K562 (cell line): ENCODE results near the gene SYK.

Source experiments
- CCAR2 ChIP-seq: fragments of 200-400 bp; formaldehyde crosslinking; IDR thresholded peaks from 2 replicates; pipeline ENCODE4 v1.6.1; 2017; ENCODE audit warnings: mild to moderate bottlenecking, low read depth, low read length
- JUND ChIP-seq, 2 experiments: IDR thresholded peaks; 2 replicates in 1 of 2; 3 replicates in 1 of 2; pipeline ENCODE4 v1.6.1; 2011; ENCODE audit warnings: borderline replicate concordance in 2 of 2, low read depth in 2 of 2, low read length in 2 of 2, improper control_type of control experiment in 1 of 2, missing biosample characterization in 1 of 2, missing genetic modification characterization in 1 of 2, missing genetic modification reagents in 1 of 2
- KAT7 ChIP-seq: sonication (generic); formaldehyde crosslinking; IDR thresholded peaks from 2 replicates; pipeline ENCODE4 v1.8.0; 2022; ENCODE audit warnings: missing genetic modification reagents, mild to moderate bottlenecking, borderline replicate concordance
- KLF6 ChIP-seq: fragments of 250-450 bp; sonication (Bioruptor Pico); IDR thresholded peaks from 2 replicates; pipeline ENCODE4 v1.4.0; 2020; ENCODE audit warnings: mild to moderate bottlenecking, moderate library complexity, borderline replicate concordance
- MXI1 ChIP-seq: IDR thresholded peaks from 2 replicates; pipeline ENCODE4 v1.6.1; 2011; ENCODE audit warnings: low read depth, mild to moderate bottlenecking, improper control_type of control experiment, low read length
- NR2F6 ChIP-seq: fragments of 450-650 bp; formaldehyde crosslinking; IDR thresholded peaks from 2 replicates; pipeline ENCODE4 v1.4.0; 2020; ENCODE audit warnings: mild to moderate bottlenecking
- PHB ChIP-seq: fragments of 250-450 bp; sonication (Bioruptor Pico); IDR thresholded peaks from 2 replicates; pipeline ENCODE4 v1.5.0; 2021
- RAD21 ChIP-seq, 2 experiments: fragments of 250-450 bp in 1 of 2; fragments of 450-650 bp in 1 of 2; sonication (Bioruptor Pico) in 1 of 2; formaldehyde crosslinking in 1 of 2; IDR thresholded peaks in 1 of 2; conservative IDR thresholded peaks in 1 of 2; 2 replicates each; pipeline versions ENCODE4 v1.4.0 to v1.8.0; 2020 to 2022; ENCODE audit warnings: mild to moderate bottlenecking in 2 of 2, moderate library complexity in 1 of 2
- TCF7 ChIP-seq: sonication (generic); IDR thresholded peaks from 2 replicates; pipeline ENCODE4 v1.6.1; 2016; ENCODE audit warnings: antibody characterized with exemption, borderline replicate concordance
- XRCC4 ChIP-seq: IDR thresholded peaks from one replicate; pipeline ENCODE4 v1.6.1; 2011; ENCODE audit not compliant: insufficient read depth, insufficient read length; ENCODE audit errors: extremely low read depth
- TF ChIP-seq, protein P1 (sequence below), 3 experiments: IDR thresholded peaks in 2 of 3; conservative IDR thresholded peaks in 1 of 3; 2 replicates each; pipeline ENCODE4 v1.5.1; 2011 to 2012; ENCODE audit warnings: low read length in 3 of 3, mild to moderate bottlenecking in 3 of 3, control low read depth in 2 of 3, improper control_type of control experiment in 1 of 3, inconsistent platforms in 1 of 3, low read depth in 1 of 3, mixed read lengths in 1 of 3, moderate library complexity in 1 of 3; ENCODE audit not compliant: insufficient read depth in 2 of 3
- TF ChIP-seq, protein P2 (sequence below), 3 experiments: fragments of 200-800 bp in 1 of 3; fragments of 250-450 bp in 1 of 3; fragments of 450-650 bp in 1 of 3; sonication (Bioruptor Pico) in 1 of 3; sonication (Bioruptor generic) in 1 of 3; formaldehyde crosslinking in 1 of 3; IDR thresholded peaks; 2 replicates each; pipeline versions ENCODE4 v1.6.1 to v1.8.0; 2016 to 2022; ENCODE audit warnings: mild to moderate bottlenecking in 2 of 3, missing genetic modification characterization in 2 of 3, missing compliant biosample characterization in 1 of 3, moderate library complexity in 1 of 3

DNA sequence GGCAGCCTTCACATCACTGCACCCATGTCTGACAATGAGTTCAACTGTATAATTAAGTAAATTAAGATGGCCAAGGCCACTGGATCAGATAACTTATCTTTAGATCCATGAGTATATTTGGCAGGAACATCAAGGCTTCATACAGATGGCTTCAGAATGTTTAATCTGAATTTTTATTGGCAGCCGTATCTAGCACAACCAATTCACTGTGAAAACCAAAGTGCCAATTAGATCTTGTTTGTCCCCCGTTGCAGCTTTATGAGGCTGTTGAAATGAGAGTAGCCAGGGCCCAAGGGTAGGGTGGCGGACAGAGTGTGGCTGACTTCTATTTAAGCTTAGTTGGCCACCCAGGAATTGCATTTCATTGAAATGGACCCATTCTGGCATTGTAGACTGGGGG lies 137.7 kb downstream of the SYK start:
- TF ChIP-seq, protein P1, sequence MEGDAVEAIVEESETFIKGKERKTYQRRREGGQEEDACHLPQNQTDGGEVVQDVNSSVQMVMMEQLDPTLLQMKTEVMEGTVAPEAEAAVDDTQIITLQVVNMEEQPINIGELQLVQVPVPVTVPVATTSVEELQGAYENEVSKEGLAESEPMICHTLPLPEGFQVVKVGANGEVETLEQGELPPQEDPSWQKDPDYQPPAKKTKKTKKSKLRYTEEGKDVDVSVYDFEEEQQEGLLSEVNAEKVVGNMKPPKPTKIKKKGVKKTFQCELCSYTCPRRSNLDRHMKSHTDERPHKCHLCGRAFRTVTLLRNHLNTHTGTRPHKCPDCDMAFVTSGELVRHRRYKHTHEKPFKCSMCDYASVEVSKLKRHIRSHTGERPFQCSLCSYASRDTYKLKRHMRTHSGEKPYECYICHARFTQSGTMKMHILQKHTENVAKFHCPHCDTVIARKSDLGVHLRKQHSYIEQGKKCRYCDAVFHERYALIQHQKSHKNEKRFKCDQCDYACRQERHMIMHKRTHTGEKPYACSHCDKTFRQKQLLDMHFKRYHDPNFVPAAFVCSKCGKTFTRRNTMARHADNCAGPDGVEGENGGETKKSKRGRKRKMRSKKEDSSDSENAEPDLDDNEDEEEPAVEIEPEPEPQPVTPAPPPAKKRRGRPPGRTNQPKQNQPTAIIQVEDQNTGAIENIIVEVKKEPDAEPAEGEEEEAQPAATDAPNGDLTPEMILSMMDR (IDR thresholded peaks at IDR 0.05 in 2 of 3, conservative IDR thresholded peaks at IDR 0.05 in 1 of 3; ENCODE audit: insufficient read depth in 2 of 3, low read depth in 1 of 3, low read length in 3 of 3) = no peak
- no peak for TF ChIP-seq MXI1
- TF ChIP-seq, protein P2, sequence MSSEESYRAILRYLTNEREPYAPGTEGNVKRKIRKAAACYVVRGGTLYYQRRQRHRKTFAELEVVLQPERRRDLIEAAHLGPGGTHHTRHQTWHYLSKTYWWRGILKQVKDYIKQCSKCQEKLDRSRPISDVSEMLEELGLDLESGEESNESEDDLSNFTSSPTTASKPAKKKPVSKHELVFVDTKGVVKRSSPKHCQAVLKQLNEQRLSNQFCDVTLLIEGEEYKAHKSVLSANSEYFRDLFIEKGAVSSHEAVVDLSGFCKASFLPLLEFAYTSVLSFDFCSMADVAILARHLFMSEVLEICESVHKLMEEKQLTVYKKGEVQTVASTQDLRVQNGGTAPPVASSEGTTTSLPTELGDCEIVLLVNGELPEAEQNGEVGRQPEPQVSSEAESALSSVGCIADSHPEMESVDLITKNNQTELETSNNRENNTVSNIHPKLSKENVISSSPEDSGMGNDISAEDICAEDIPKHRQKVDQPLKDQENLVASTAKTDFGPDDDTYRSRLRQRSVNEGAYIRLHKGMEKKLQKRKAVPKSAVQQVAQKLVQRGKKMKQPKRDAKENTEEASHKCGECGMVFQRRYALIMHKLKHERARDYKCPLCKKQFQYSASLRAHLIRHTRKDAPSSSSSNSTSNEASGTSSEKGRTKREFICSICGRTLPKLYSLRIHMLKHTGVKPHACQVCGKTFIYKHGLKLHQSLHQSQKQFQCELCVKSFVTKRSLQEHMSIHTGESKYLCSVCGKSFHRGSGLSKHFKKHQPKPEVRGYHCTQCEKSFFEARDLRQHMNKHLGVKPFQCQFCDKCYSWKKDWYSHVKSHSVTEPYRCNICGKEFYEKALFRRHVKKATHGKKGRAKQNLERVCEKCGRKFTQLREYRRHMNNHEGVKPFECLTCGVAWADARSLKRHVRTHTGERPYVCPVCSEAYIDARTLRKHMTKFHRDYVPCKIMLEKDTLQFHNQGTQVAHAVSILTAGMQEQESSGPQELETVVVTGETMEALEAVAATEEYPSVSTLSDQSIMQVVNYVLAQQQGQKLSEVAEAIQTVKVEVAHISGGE (CRISPR knock-in tag; IDR thresholded peaks at IDR 0.05) = no peak
- no peak for TF ChIP-seq KAT7 (CRISPR knock-in tag)
- no peak for TF ChIP-seq XRCC4
- TF ChIP-seq JUND (IDR thresholded peaks at IDR 0.05; ENCODE audit: borderline replicate concordance, low read depth, low read length) = no peak
- TF ChIP-seq JUND (tag; IDR thresholded peaks at IDR 0.05; ENCODE audit: borderline replicate concordance, low read depth, low read length) = no peak
- no peak for TF ChIP-seq TCF7
- TF ChIP-seq CCAR2 = no peak
- no peak for TF ChIP-seq KLF6
- no peak for TF ChIP-seq RAD21 (CRISPR knock-in tag; conservative IDR thresholded peaks at IDR 0.05 in 1 of 2, IDR thresholded peaks at IDR 0.05 in 1 of 2)
- TF ChIP-seq PHB (CRISPR knock-in tag) = no peak
- TF ChIP-seq NR2F6 = no peak
